Panc1 (cell line): Measurements from ENCODE around the gene FBXW4. TPM values are rescaled to one million over a fixed set of nuclear protein-coding genes. Genes with fewer than 3 reads are reported as not detected.

Experiments used
- ATAC-seq: fragments of 200-7000 bp; cut with Tn5 transposase; 2 replicates; pipeline ENCODE4 v1.9.1; 2020; ENCODE audit warnings: mild to moderate bottlenecking, moderate library complexity
- BruUV-seq: library from RNA; stranded (reverse); fragments of 400-500 nt; replicated peaks from 2 replicates; lab custom pipeline; 2021; lab: Mats Ljungman, UMichigan
- CTCF ChIA-PET: fragments of 300-600 bp; sonication (Branson Sonifier 250); formaldehyde crosslinking; loops from one replicate; lab custom pipeline; 2022; ENCODE audit warnings: antibody characterized with exemption; lab: Charles Lee
- POLR2A ChIA-PET: fragments of 300-600 bp; sonication (Branson Sonifier 250); formaldehyde crosslinking; loops from one replicate; lab custom pipeline; 2022; ENCODE audit warnings: antibody characterized with exemption; lab: Charles Lee
- DNase-seq: peaks from one replicate; pipeline ENCODE4 v3.0.0-alpha.2; 2010; ENCODE audit warnings: low read depth, low spot score
- H3K27ac ChIP-seq: 2 replicates; pipeline ENCODE4 v1.5.1; 2011; ENCODE audit warnings: mild to moderate bottlenecking, low read length, inconsistent platforms
- H3K27me3 ChIP-seq: fragments of 200-500 bp; sonication (Bioruptor generic); 2 replicates; pipeline ENCODE4 v1.6.0; 2014; ENCODE audit warnings: low read length, inconsistent platforms; ENCODE audit not compliant: control insufficient read depth, insufficient read depth
- H3K36me3 ChIP-seq: fragments of 200-500 bp; sonication (Bioruptor generic); 2 replicates; pipeline ENCODE4 v1.5.1; 2014; ENCODE audit warnings: inconsistent platforms, mild to moderate bottlenecking, low read length, moderate library complexity; ENCODE audit not compliant: control insufficient read depth, insufficient read depth
- H3K4me1 ChIP-seq: 2 replicates; pipeline ENCODE4 v1.5.1; 2011; ENCODE audit warnings: inconsistent platforms, mild to moderate bottlenecking, low read length, moderate library complexity; ENCODE audit not compliant: control insufficient read depth, insufficient read depth
- H3K4me3 ChIP-seq, 2 experiments: 2 replicates each; pipeline ENCODE4 v1.5.1; 2011 to 2012; ENCODE audit warnings: low read depth in 2 of 2, low read length in 2 of 2, mild to moderate bottlenecking in 2 of 2, inconsistent platforms in 1 of 2, moderate library complexity in 1 of 2
- H3K9me3 ChIP-seq: fragments of 200-500 bp; sonication (Bioruptor generic); 2 replicates; pipeline ENCODE4 v1.5.1; 2014; ENCODE audit warnings: low read depth, mild to moderate bottlenecking, inconsistent platforms, low read length, moderate library complexity; ENCODE audit not compliant: control insufficient read depth, insufficient read depth
- POLR2AphosphoS5 ChIP-seq: IDR thresholded peaks from 2 replicates; pipeline ENCODE4 v1.6.1; 2012; ENCODE audit warnings: mild to moderate bottlenecking, low read depth, low read length, moderate library complexity
- SIN3A ChIP-seq: IDR thresholded peaks from 2 replicates; pipeline ENCODE4 v1.6.1; 2012; ENCODE audit warnings: low read depth, mild to moderate bottlenecking, low read length, moderate library complexity, borderline replicate concordance; ENCODE audit not compliant: insufficient read depth
- TCF7L2 ChIP-seq: IDR thresholded peaks from 2 replicates; pipeline ENCODE4 v1.6.1; 2011; ENCODE audit warnings: mild to moderate bottlenecking, low read depth, low read length, inconsistent platforms
- in situ Hi-C: cut with HindIII; loops from 2 replicates; pipeline ENCODE4 v1.10.0; 2016; ENCODE audit warnings: low sequenced_read_pairs, low pct_unique_long_range_greater_than_20kb
- intact Hi-C: fragments of 100-400 bp; cut with micrococcal nuclease; formaldehyde crosslinking; loops from one replicate; pipeline ENCODE4 v1.10.0; 2022; ENCODE audit not compliant: unreplicated experiment
- total RNA-seq: library from RNA; stranded (reverse); gene quantifications from one replicate; pipeline ENCODE4 v1.2.1, GENCODE V29; 2021; ENCODE audit not compliant: unreplicated experiment
- TF ChIP-seq, protein P1 (sequence below), 2 experiments: IDR thresholded peaks; 2 replicates each; pipeline ENCODE4 v1.6.1; 2011 to 2012; ENCODE audit warnings: low read depth in 2 of 2, control low read depth in 1 of 2, low read length in 1 of 2, mild to moderate bottlenecking in 1 of 2, moderate library complexity in 1 of 2; ENCODE audit not compliant: insufficient read depth in 1 of 2
- TF ChIP-seq, protein P2 (sequence below): fragments of 450-650 bp; IDR thresholded peaks from 2 replicates; pipeline ENCODE4 v1.5.1; 2017; ENCODE audit warnings: mild to moderate bottlenecking

The FBXW4 gene
- total RNA-seq, 1 experiment from 2014 or later, result 61.5 TPM

DNA sequence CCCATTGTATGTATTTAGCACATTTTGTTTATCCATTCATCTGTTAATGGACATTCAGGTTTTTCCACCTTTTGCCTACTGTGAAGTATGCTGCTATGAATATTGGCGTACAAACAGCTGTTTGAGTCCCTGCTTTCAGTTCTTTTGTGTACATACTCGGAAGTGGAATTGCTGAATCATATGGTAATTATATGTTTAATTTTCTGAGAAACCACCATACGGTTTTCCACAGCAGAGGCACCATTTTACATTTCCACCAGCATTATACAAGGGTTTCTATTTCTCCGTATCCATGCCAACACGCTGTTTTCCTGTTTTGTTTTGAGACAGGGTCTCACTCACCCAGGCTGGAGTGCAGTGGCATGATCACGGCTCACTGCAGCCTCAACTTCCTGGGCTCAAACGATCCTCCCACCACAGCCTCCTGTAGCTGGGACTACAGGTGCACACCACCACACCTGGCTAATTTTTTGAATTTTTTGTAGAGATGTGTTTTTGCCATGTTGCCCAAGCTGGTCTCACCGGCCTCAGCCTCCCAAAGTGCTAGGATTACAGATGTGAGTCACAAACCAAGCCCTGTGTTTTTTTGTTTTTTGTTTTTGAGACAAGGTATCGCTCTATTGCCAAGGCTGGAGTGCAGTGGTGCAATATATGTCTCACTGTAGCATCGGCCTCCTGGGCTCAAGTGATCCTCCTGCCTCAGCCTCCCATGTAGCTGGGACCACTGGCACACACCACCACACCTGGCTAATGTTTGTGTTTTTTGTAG lies 22.1 kb upstream of the FBXW4 start:
- TF ChIP-seq, protein P1, sequence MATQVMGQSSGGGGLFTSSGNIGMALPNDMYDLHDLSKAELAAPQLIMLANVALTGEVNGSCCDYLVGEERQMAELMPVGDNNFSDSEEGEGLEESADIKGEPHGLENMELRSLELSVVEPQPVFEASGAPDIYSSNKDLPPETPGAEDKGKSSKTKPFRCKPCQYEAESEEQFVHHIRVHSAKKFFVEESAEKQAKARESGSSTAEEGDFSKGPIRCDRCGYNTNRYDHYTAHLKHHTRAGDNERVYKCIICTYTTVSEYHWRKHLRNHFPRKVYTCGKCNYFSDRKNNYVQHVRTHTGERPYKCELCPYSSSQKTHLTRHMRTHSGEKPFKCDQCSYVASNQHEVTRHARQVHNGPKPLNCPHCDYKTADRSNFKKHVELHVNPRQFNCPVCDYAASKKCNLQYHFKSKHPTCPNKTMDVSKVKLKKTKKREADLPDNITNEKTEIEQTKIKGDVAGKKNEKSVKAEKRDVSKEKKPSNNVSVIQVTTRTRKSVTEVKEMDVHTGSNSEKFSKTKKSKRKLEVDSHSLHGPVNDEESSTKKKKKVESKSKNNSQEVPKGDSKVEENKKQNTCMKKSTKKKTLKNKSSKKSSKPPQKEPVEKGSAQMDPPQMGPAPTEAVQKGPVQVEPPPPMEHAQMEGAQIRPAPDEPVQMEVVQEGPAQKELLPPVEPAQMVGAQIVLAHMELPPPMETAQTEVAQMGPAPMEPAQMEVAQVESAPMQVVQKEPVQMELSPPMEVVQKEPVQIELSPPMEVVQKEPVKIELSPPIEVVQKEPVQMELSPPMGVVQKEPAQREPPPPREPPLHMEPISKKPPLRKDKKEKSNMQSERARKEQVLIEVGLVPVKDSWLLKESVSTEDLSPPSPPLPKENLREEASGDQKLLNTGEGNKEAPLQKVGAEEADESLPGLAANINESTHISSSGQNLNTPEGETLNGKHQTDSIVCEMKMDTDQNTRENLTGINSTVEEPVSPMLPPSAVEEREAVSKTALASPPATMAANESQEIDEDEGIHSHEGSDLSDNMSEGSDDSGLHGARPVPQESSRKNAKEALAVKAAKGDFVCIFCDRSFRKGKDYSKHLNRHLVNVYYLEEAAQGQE (IDR thresholded peaks at IDR 0.05; ENCODE audit: insufficient read depth in 1 of 2, low read depth in 2 of 2, low read length in 1 of 2), result no peak
- TF ChIP-seq, protein P2, sequence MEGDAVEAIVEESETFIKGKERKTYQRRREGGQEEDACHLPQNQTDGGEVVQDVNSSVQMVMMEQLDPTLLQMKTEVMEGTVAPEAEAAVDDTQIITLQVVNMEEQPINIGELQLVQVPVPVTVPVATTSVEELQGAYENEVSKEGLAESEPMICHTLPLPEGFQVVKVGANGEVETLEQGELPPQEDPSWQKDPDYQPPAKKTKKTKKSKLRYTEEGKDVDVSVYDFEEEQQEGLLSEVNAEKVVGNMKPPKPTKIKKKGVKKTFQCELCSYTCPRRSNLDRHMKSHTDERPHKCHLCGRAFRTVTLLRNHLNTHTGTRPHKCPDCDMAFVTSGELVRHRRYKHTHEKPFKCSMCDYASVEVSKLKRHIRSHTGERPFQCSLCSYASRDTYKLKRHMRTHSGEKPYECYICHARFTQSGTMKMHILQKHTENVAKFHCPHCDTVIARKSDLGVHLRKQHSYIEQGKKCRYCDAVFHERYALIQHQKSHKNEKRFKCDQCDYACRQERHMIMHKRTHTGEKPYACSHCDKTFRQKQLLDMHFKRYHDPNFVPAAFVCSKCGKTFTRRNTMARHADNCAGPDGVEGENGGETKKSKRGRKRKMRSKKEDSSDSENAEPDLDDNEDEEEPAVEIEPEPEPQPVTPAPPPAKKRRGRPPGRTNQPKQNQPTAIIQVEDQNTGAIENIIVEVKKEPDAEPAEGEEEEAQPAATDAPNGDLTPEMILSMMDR, result no peak
- ATAC-seq (no peak), DNase-seq (no peak)
- no peak overlapping the region for H3K27ac ChIP-seq
- H3K9me3 ChIP-seq, result no peaks in the 10 kb centered on the region
- intact Hi-C loops, result no loop called here
- POLR2A ChIA-PET, result no interaction called here
- no TSS peak for BruUV-seq
- no peak overlapping the region for H3K4me3 ChIP-seq
- no peaks in the 10 kb centered on the region for H3K27me3 ChIP-seq
- no peaks in the 10 kb centered on the region for H3K4me1 ChIP-seq
- H3K36me3 ChIP-seq, result no peaks in the 10 kb centered on the region
- CTCF ChIA-PET, result no interaction called here
- in situ Hi-C loops, result no loop called here

DNA sequence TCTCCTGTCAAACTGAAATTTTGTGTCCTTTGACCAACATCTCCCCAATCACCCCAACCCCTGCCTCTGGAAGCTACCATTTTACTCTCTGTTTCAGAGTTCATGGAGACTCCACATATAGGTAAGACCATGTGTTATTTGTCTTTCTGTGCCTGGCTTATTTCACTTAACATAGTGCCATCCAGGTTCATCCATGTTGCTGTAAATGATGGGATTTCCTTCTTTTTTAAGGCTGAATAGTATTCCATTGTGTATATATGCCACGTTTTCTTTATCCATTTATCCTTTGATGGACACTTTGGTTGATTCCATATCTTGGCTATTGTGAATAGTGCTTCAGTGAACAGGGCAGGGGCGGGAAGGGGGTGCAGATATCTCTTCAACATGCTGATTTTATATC lies 18.0 kb upstream of the FBXW4 start:
- Histone ChIP-seq H3K4me3 (no peak overlapping the region), H3K27ac (no peak overlapping the region), H3K9me3 (no peaks in the 10 kb centered on the region), H3K27me3 (peaks cover 10% of the 10 kb centered on the region; the same call in 1 of the 2 replicates), H3K36me3 (no peaks in the 10 kb centered on the region), H3K4me1 (no peaks in the 10 kb centered on the region; the same call in 1 of the 2 replicates)
- no TSS peak for BruUV-seq
- ATAC-seq, result no peak
- intact Hi-C loops (no loop called here), in situ Hi-C loops (no loop called here)
- POLR2A ChIA-PET, result no interaction called here
- no peak for DNase-seq
- no peak for TF ChIP-seq SIN3A
- TF ChIP-seq POLR2AphosphoS5, result no peak
- TF ChIP-seq, protein P1 (IDR thresholded peaks at IDR 0.05; ENCODE audit: insufficient read depth in 1 of 2, low read depth in 2 of 2, low read length in 1 of 2), result no peak
- TF ChIP-seq, protein P2, result no peak
- TF ChIP-seq TCF7L2, result no peak
- CTCF ChIA-PET, result interaction anchor here (0.6 kb wide), 1 partner anchor 195 kb away, joined by 3 read pairs; no protein-coding TSS in a partner anchor
